SK-MEL-5 (cell line): ENCODE measurements around the gene SF3A1. TPM values are rescaled to one million over a fixed set of nuclear protein-coding genes. Genes with fewer than 3 reads are reported as not detected.
"Not testable (repeated sequence)": the region's sequence is repeated elsewhere in the genome, so short reads cannot be mapped to it uniquely, and the experiment has no call there.

ENCODE experiments used
- DNase-seq: peaks from one replicate; pipeline ENCODE4 v3.0.0-alpha.2; 2016; ENCODE audit warnings: low read depth, low spot score
- in situ Hi-C: cut with HindIII; loops from 2 replicates; pipeline ENCODE4 v1.10.0; 2016; ENCODE audit warnings: low sequenced_read_pairs, high pct_unique_total_duplicates, low pct_unique_long_range_greater_than_20kb
- polyA plus RNA-seq, 2 experiments: library from polyadenylated mRNA; depleted of rRNA; stranded (reverse); fragments of >200 nt; gene quantifications; 2 replicates each; pipeline ENCODE4 v1.2.3, GENCODE V29; 2015
- total RNA-seq: library from RNA; depleted of rRNA; stranded (reverse); fragments of >200 nt; shearing (Covaris generic); gene quantifications from 2 replicates; pipeline ENCODE4 v1.2.3, GENCODE V29; 2014; rRNA removed

The SF3A1 gene
- 54.6 and 62.9 TPM in 2 replicates for total RNA-seq
- polyA plus RNA-seq (2015; cell fraction: cytosol; rRNA removed), result 201 and 252 TPM in 2 replicates
- polyA plus RNA-seq (2015; cell fraction: nucleus; rRNA removed), result 72.8 and 89.8 TPM in 2 replicates

GRCh38 chr22:30356449-30357235, at the start of gene SF3A1, which contains the start of gene CCDC157:
TSS of gene SF3A1 (minus strand) at chr22:30356894. CDS start at chr22:30356792, 102 bp downstream.
TSS of gene CCDC157 (plus strand) at chr22:30357007. CDS start at chr22:30366001, 8,994 bp downstream.
- DNase-seq, result peak; percentile 89
- in situ Hi-C loops, result no loop called here

- DNase-seq, result no peak
- in situ Hi-C loops, result no loop called here
These were observed 49.7 kb upstream of the SF3A1 start for GRCh38 chr22:30406400-30406799.

GRCh38 chr22:30405731-30406130, 49.0 kb upstream of the SF3A1 start:
- DNase-seq, result no peak
- in situ Hi-C loops, result no loop called here

- DNase-seq, result no peak
- in situ Hi-C loops, result no loop called here
These were observed 47.6 kb upstream of the SF3A1 start for GRCh38 chr22:30404307-30404706.

- in situ Hi-C loops, DNase-seq: not testable (repeated sequence)
These were observed 46.0 kb upstream of the SF3A1 start for GRCh38 chr22:30402766-30403104.

GRCh38 chr22:30402028-30402765, 45.5 kb upstream of the SF3A1 start:
- DNase-seq, result no peak
- in situ Hi-C loops, result no loop called here

- in situ Hi-C loops, DNase-seq: not testable (repeated sequence)
These were observed 44.3 kb upstream of the SF3A1 start for GRCh38 chr22:30401024-30401423.

GRCh38 chr22:30400159-30400558, 43.5 kb upstream of the SF3A1 start:
- in situ Hi-C loops, result no loop called here
- no peak for DNase-seq

GRCh38 chr22:30399718-30400117, 43.0 kb upstream of the SF3A1 start:
- in situ Hi-C loops, result loop anchor here (25.0 kb wide), 1 partner anchor 112 kb away; the partner anchor contains the start of gene CASTOR1

GRCh38 chr22:30398685-30399680, 42.3 kb upstream of the SF3A1 start:
- DNase-seq, result no peak
- in situ Hi-C loops, result loop anchor here (25.0 kb wide), 1 partner anchor 112 kb away; the partner anchor contains the start of gene CASTOR1

More at GRCh38 chr22:30399718-30400117, 43.0 kb upstream of the SF3A1 start:
- DNase-seq, result no peak

GRCh38 chr22:30397656-30398635, 41.3 kb upstream of the SF3A1 start:
- in situ Hi-C loops, result loop anchor here (25.0 kb wide), 1 partner anchor 111 kb away; the partner anchor contains the start of gene CASTOR1
- no peak for DNase-seq

- in situ Hi-C loops, result loop anchor here (25.0 kb wide), 1 partner anchor 110 kb away; the partner anchor contains the start of gene CASTOR1
These were observed 40.4 kb upstream of the SF3A1 start, which contains the start of gene SEC14L2 for GRCh38 chr22:30396871-30397655. TSS of gene SEC14L2 (plus strand) at chr22:30397018. CDS start at chr22:30397117, 99 bp downstream.

GRCh38 chr22:30393885-30394284, 37.2 kb upstream of the SF3A1 start:
- in situ Hi-C loops, result loop anchor here (25.0 kb wide), 1 partner anchor 107 kb away; the partner anchor contains the start of gene CASTOR1
- DNase-seq, result no peak

More at GRCh38 chr22:30396871-30397655, 40.4 kb upstream of the SF3A1 start, which contains the start of gene SEC14L2:
- peak; percentile 53 for DNase-seq

- in situ Hi-C loops, result loop anchor here (25.0 kb wide), 1 partner anchor 106 kb away; the partner anchor contains the start of gene CASTOR1
- DNase-seq, result no peak
These were observed 36.6 kb upstream of the SF3A1 start for GRCh38 chr22:30393322-30393680.
